GM23248 (cell line): Measurements from ENCODE around the gene POU2F1.

Source experiments
- EZH2 ChIP-seq: fragments of 200-600 bp; sonication (generic); IDR thresholded peaks from 2 replicates; pipeline ENCODE4 v1.6.1; 2018; ENCODE audit warnings: antibody characterized with exemption, mild to moderate bottlenecking; ENCODE audit not compliant: insufficient read depth, poor library complexity, severe bottlenecking
- EZH2phosphoT487 ChIP-seq: fragments of 200-600 bp; sonication (generic); IDR thresholded peaks from 2 replicates; pipeline ENCODE4 v1.6.1; 2018; ENCODE audit warnings: antibody characterized with exemption, moderate library complexity, mild to moderate bottlenecking, low read depth; ENCODE audit not compliant: insufficient read depth

DNA sequence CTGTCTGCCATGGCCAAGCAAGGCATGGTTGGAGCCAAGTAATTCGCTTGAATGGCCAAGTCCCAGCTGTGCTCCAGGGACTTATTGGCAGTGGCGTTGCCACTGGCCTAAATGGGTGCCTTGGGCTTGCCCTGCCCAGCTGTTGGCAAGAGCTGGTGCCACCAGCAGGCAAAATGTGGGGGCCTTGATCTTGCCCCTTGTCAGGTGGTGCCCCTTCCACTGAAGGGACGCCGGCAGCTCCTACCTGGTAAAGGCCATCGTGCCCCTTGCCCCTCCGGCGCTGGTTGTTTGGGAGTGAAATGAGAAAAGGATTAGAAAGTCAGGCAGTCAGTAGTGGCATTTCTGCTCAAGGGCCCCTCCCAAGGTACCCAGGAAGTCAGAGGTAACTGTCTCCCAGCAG is 212.1 kb downstream of the POU2F1 start:
- TF ChIP-seq EZH2, result no peak
- no peak for TF ChIP-seq EZH2phosphoT487
